HEK293 (cell line): Measurements from ENCODE around the gene CKAP2L.

ENCODE experiments used
- CTCF ChIA-PET: fragments of 350-600 bp; formaldehyde crosslinking; extraction: SDS; loops from one replicate; lab custom pipeline; 2021; ENCODE audit warnings: antibody characterized with exemption; lab: Yijun Ruan, JAX
- POLR2A ChIA-PET: fragments of 300-600 bp; formaldehyde crosslinking; extraction: SDS; loops from one replicate; lab custom pipeline; 2020; ENCODE audit warnings: antibody characterized with exemption, inconsistent platforms; lab: Yijun Ruan, JAX
- H3K27ac ChIP-seq: fragments of 200-500 bp; sonication (Bioruptor generic); 2 replicates; pipeline ENCODE4 v1.5.1; 2014; ENCODE audit warnings: low read depth, low read length, control low read depth, inconsistent platforms; ENCODE audit errors: extremely low read depth
- H3K36me3 ChIP-seq, 2 experiments: fragments of 200-500 bp in 1 of 2; sonication (Bioruptor generic) in 1 of 2; 1 replicate in 1 of 2; 2 replicates in 1 of 2; pipeline ENCODE4 v1.5.1; 2014 to 2017; ENCODE audit warnings: inconsistent platforms in 2 of 2, low read length in 2 of 2; ENCODE audit not compliant: control insufficient read depth in 2 of 2, insufficient read depth in 1 of 2
- H3K4me1 ChIP-seq: fragments of 200-500 bp; sonication (Bioruptor generic); 2 replicates; pipeline ENCODE4 v1.5.1; 2014; ENCODE audit warnings: mild to moderate bottlenecking, low read length, inconsistent platforms; ENCODE audit not compliant: control insufficient read depth, insufficient read depth
- H3K4me3 ChIP-seq: 2 replicates; pipeline ENCODE4 v1.5.1; 2011; ENCODE audit warnings: low read depth, mild to moderate bottlenecking, control low read depth, low read length, moderate library complexity
- H3K9me3 ChIP-seq: fragments of 200-500 bp; sonication (Bioruptor generic); 2 replicates; pipeline ENCODE4 v1.5.1; 2014; ENCODE audit warnings: low read depth, low read length, inconsistent platforms; ENCODE audit not compliant: control insufficient read depth, insufficient read depth
- BCL11B ChIP-seq: fragments of 450-650 bp; formaldehyde crosslinking; IDR thresholded peaks from 2 replicates; pipeline ENCODE4 v1.5.1; 2016; ENCODE audit warnings: low read depth, missing biosample characterization, missing genetic modification characterization
- GLIS1 ChIP-seq: fragments of 450-650 bp; formaldehyde crosslinking; IDR thresholded peaks from 2 replicates; pipeline ENCODE4 v1.5.1; 2016; ENCODE audit warnings: missing biosample characterization, missing genetic modification characterization
- OSR2 ChIP-seq: fragments of 450-650 bp; formaldehyde crosslinking; IDR thresholded peaks from 2 replicates; pipeline ENCODE4 v1.5.1; 2016; ENCODE audit warnings: missing biosample characterization, missing genetic modification characterization
- SCRT2 ChIP-seq: fragments of 450-650 bp; formaldehyde crosslinking; IDR thresholded peaks from 2 replicates; pipeline ENCODE4 v1.5.1; 2016; ENCODE audit warnings: missing biosample characterization, missing genetic modification characterization
- SETDB1 ChIP-seq: IDR thresholded peaks from one replicate; pipeline ENCODE4 v1.6.1; 2017; ENCODE audit warnings: mild to moderate bottlenecking, low read length, moderate library complexity, mixed read lengths; ENCODE audit not compliant: insufficient read length
- SP2 ChIP-seq: fragments of 450-650 bp; formaldehyde crosslinking; IDR thresholded peaks from 2 replicates; pipeline ENCODE4 v1.5.1; 2016; ENCODE audit warnings: missing biosample characterization, missing genetic modification characterization
- ZBTB1 ChIP-seq: fragments of 450-650 bp; formaldehyde crosslinking; IDR thresholded peaks from 2 replicates; pipeline ENCODE4 v1.5.1; 2016; ENCODE audit warnings: missing biosample characterization, missing genetic modification characterization
- ZBTB20 ChIP-seq: fragments of 450-650 bp; formaldehyde crosslinking; IDR thresholded peaks from 2 replicates; pipeline ENCODE4 v1.5.1; 2016; ENCODE audit warnings: missing biosample characterization, missing genetic modification characterization
- ZBTB21 ChIP-seq: fragments of 450-650 bp; formaldehyde crosslinking; IDR thresholded peaks from 2 replicates; pipeline ENCODE4 v1.5.1; 2017; ENCODE audit warnings: missing biosample characterization, missing genetic modification characterization
- ZBTB48 ChIP-seq: fragments of 450-650 bp; formaldehyde crosslinking; IDR thresholded peaks from 2 replicates; pipeline ENCODE4 v1.5.1; 2016; ENCODE audit warnings: missing biosample characterization, missing genetic modification characterization
- ZBTB49 ChIP-seq: fragments of 450-650 bp; formaldehyde crosslinking; IDR thresholded peaks from 2 replicates; pipeline ENCODE4 v1.5.1; 2016; ENCODE audit warnings: missing biosample characterization, missing genetic modification characterization, low read depth
- ZFHX2 ChIP-seq: fragments of 450-650 bp; formaldehyde crosslinking; conservative IDR thresholded peaks from 2 replicates; pipeline ENCODE4 v1.5.1; 2016; ENCODE audit warnings: missing biosample characterization, missing genetic modification characterization
- ZFP37 ChIP-seq: fragments of 450-650 bp; formaldehyde crosslinking; IDR thresholded peaks from 2 replicates; pipeline ENCODE4 v1.5.1; 2016; ENCODE audit warnings: missing biosample characterization, missing genetic modification characterization
- ZFP69B ChIP-seq: fragments of 450-650 bp; formaldehyde crosslinking; IDR thresholded peaks from 2 replicates; pipeline ENCODE4 v1.5.1; 2016; ENCODE audit warnings: missing biosample characterization, missing genetic modification characterization
- ZNF121 ChIP-seq: fragments of 450-650 bp; formaldehyde crosslinking; IDR thresholded peaks from 2 replicates; pipeline ENCODE4 v1.5.1; 2016; ENCODE audit warnings: missing biosample characterization, missing genetic modification characterization
- ZNF184 ChIP-seq: fragments of 450-650 bp; IDR thresholded peaks from 2 replicates; pipeline ENCODE4 v1.5.1; 2018; ENCODE audit warnings: missing biosample characterization, mild to moderate bottlenecking, missing genetic modification characterization
- ZNF24 ChIP-seq: fragments of 450-650 bp; formaldehyde crosslinking; IDR thresholded peaks from 2 replicates; pipeline ENCODE4 v1.5.1; 2016; ENCODE audit warnings: missing biosample characterization, missing genetic modification characterization
- ZNF416 ChIP-seq: fragments of 450-650 bp; formaldehyde crosslinking; IDR thresholded peaks from 2 replicates; pipeline ENCODE4 v1.5.1; 2016; ENCODE audit warnings: missing biosample characterization, missing genetic modification characterization
- ZNF423 ChIP-seq: fragments of 450-650 bp; formaldehyde crosslinking; IDR thresholded peaks from 2 replicates; pipeline ENCODE4 v1.5.1; 2016; ENCODE audit warnings: missing biosample characterization, missing genetic modification characterization
- ZNF433 ChIP-seq: fragments of 450-650 bp; formaldehyde crosslinking; IDR thresholded peaks from 2 replicates; pipeline ENCODE4 v1.5.1; 2016; ENCODE audit warnings: missing biosample characterization, missing genetic modification characterization, low read depth
- ZNF488 ChIP-seq: fragments of 450-650 bp; formaldehyde crosslinking; IDR thresholded peaks from 2 replicates; pipeline ENCODE4 v1.5.1; 2016; ENCODE audit warnings: missing biosample characterization, missing genetic modification characterization
- ZNF501 ChIP-seq: fragments of 450-650 bp; formaldehyde crosslinking; IDR thresholded peaks from 2 replicates; pipeline ENCODE4 v1.5.1; 2016; ENCODE audit warnings: missing biosample characterization, missing genetic modification characterization
- ZNF571 ChIP-seq: fragments of 450-650 bp; formaldehyde crosslinking; IDR thresholded peaks from 2 replicates; pipeline ENCODE4 v1.5.0; 2017; ENCODE audit warnings: missing biosample characterization, missing genetic modification characterization
- ZNF596 ChIP-seq: fragments of 450-650 bp; IDR thresholded peaks from 2 replicates; pipeline ENCODE4 v1.5.0; 2018; ENCODE audit warnings: missing biosample characterization, mild to moderate bottlenecking, missing genetic modification characterization, moderate library complexity
- ZNF654 ChIP-seq: fragments of 450-650 bp; formaldehyde crosslinking; IDR thresholded peaks from 2 replicates; pipeline ENCODE4 v1.5.1; 2016; ENCODE audit warnings: low read depth, missing biosample characterization, missing genetic modification characterization
- ZNF660 ChIP-seq: fragments of 450-650 bp; IDR thresholded peaks from 2 replicates; pipeline ENCODE4 v1.5.1; 2018; ENCODE audit warnings: missing biosample characterization, mild to moderate bottlenecking, missing genetic modification characterization
- ZNF664 ChIP-seq: fragments of 450-650 bp; formaldehyde crosslinking; IDR thresholded peaks from 2 replicates; pipeline ENCODE4 v1.5.1; 2016; ENCODE audit warnings: missing biosample characterization, missing genetic modification characterization
- ZNF670 ChIP-seq: fragments of 450-650 bp; formaldehyde crosslinking; IDR thresholded peaks from 2 replicates; pipeline ENCODE4 v1.5.1; 2016; ENCODE audit warnings: missing biosample characterization, missing genetic modification characterization, low read depth
- ZSCAN16 ChIP-seq: fragments of 450-650 bp; formaldehyde crosslinking; IDR thresholded peaks from 2 replicates; pipeline ENCODE4 v1.5.1; 2016; ENCODE audit warnings: missing biosample characterization, missing genetic modification characterization
- ZSCAN23 ChIP-seq: fragments of 450-650 bp; formaldehyde crosslinking; IDR thresholded peaks from 2 replicates; pipeline ENCODE4 v1.5.1; 2016; ENCODE audit warnings: missing biosample characterization, missing genetic modification characterization
- TF ChIP-seq, protein P1 (sequence below): fragments of 450-650 bp; formaldehyde crosslinking; IDR thresholded peaks from 2 replicates; pipeline ENCODE4 v1.5.1; 2017; ENCODE audit warnings: missing biosample characterization, missing genetic modification characterization

The CKAP2L gene

DNA sequence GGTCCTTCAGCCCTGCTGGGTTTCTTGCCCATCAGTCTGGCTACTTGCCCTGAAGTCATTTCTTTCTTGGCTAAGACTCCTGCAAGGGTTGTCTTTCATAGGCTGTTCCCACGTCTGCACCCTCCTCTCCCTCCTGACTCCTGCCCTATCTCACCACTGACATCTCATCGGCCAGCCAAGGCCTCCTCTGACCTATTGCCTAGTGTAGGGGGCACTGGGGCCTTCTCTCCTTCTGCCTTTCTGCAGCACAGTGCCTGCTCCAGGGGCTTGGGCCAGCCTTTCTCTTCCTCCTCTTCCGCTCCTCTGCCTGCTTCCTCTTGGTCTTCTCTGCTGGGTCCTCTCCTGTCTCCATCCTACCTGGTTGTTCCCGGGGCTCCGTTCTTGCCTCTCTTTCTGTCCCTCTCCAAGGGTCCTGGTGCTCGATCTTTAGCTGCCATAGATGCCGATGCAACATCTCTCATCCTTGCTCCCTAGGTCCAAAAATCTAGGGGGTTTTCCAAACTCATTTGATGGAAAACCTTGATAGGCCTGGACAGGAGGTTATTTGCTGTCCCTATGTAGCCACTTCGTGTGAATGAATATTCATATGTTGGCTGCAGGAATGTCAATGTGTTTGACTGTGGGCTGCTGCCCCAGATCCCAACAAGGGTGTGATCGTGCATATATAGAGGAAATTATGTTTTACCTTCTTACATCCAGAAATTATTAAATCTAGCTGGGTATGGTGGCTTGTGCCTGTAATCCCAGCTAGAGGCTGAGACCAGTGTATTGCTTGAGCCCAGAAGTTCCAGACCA is 53.3 kb downstream of the CKAP2L start (continued):
- TF ChIP-seq ZBTB1 (tag by site-specific recombination) (no peak), ZNF416 (tag by site-specific recombination) (no peak), BCL11B (tag by site-specific recombination) (no peak), ZNF501 (tag by site-specific recombination) (no peak), SCRT2 (tag by site-specific recombination) (no peak), SETDB1 (no peak), ZNF670 (tag by site-specific recombination) (no peak), OSR2 (tag by site-specific recombination) (no peak), GLIS1 (tag by site-specific recombination) (no peak)

- no peak for TF ChIP-seq ZNF654 (tag by site-specific recombination)
- TF ChIP-seq, protein P1, sequence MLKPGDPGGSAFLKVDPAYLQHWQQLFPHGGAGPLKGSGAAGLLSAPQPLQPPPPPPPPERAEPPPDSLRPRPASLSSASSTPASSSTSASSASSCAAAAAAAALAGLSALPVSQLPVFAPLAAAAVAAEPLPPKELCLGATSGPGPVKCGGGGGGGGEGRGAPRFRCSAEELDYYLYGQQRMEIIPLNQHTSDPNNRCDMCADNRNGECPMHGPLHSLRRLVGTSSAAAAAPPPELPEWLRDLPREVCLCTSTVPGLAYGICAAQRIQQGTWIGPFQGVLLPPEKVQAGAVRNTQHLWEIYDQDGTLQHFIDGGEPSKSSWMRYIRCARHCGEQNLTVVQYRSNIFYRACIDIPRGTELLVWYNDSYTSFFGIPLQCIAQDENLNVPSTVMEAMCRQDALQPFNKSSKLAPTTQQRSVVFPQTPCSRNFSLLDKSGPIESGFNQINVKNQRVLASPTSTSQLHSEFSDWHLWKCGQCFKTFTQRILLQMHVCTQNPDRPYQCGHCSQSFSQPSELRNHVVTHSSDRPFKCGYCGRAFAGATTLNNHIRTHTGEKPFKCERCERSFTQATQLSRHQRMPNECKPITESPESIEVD (tag by site-specific recombination), result no peak
- TF ChIP-seq ZNF433, result no peak
- TF ChIP-seq ZNF121 (tag by site-specific recombination), result no peak
- TF ChIP-seq ZBTB21 (tag by site-specific recombination), result no peak
- no peak for TF ChIP-seq ZSCAN23 (tag by site-specific recombination)
- no peak for TF ChIP-seq ZFHX2
- no peak for TF ChIP-seq ZNF571 (tag by site-specific recombination)
- no peak for TF ChIP-seq ZSCAN16 (tag by site-specific recombination)
- TF ChIP-seq ZNF596 (tag by site-specific recombination), result no peak
- TF ChIP-seq ZBTB49, result no peak
- no peak for TF ChIP-seq ZNF184 (tag by site-specific recombination)
- ChIA-PET CTCF (interaction anchor here (0.6 to 8.0 kb wide), 3 partner anchors 17 to 109 kb away, joined by 3 to 58 read pairs (median 4); no protein-coding TSS in a partner anchor), POLR2A (no interaction called here)
- Histone ChIP-seq H3K27ac (no peak overlapping the region), H3K36me3 (no peaks in the 10 kb centered on the region), H3K4me1 (no peaks in the 10 kb centered on the region), H3K9me3 (no peaks in the 10 kb centered on the region), H3K4me3 (no peak overlapping the region)
Measured at GRCh38 chr2:112709703-112710102, 54.7 kb downstream of the CKAP2L start.

DNA sequence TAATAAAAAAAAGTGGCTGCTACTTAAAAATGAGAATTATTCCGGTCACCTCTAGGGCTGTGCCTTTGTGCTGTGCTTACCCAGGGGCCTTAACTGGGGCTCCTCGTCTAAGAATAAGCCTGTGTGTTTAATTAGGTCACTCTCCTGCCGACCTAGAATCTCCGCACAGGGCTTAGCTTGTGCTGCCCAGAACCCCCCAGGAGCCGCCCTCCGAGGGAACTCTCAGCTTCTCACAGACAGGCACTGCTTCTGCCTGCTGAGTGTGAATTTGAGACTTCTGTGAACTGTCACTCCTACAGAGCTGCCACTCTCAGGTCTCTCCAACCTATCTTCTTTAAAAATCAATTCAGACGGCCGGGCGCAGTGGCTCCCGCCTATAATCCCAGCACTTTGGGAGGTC is 55.4 kb downstream of the CKAP2L start:
- CTCF ChIA-PET, result interaction anchor here (0.6 to 8.0 kb wide), 2 partner anchors 17 to 109 kb away, joined by 3 to 58 read pairs; no protein-coding TSS in a partner anchor
- Histone ChIP-seq H3K27ac (no peak overlapping the region), H3K4me3 (no peak overlapping the region), H3K4me1 (no peaks in the 10 kb centered on the region), H3K9me3 (no peaks in the 10 kb centered on the region), H3K36me3 (no peaks in the 10 kb centered on the region)
- POLR2A ChIA-PET, result no interaction called here
- TF ChIP-seq ZFP69B (tag by site-specific recombination), result no peak
- TF ChIP-seq ZBTB20 (tag by site-specific recombination), result no peak
- TF ChIP-seq ZNF423 (tag by site-specific recombination), result no peak
- no peak for TF ChIP-seq ZNF660
- TF ChIP-seq ZFP37 (tag by site-specific recombination), result no peak
- no peak for TF ChIP-seq ZNF488 (tag by site-specific recombination)
- TF ChIP-seq OSR2 (tag by site-specific recombination), result no peak
- TF ChIP-seq SP2 (tag by site-specific recombination), result no peak
- no peak for TF ChIP-seq ZNF664 (tag by site-specific recombination)
- no peak for TF ChIP-seq ZNF24 (tag by site-specific recombination)
- no peak for TF ChIP-seq ZBTB48 (tag by site-specific recombination)
